PC-9 (cell line): Measurements from ENCODE around the gene FAM120B. TPM values are rescaled to one million over a fixed set of nuclear protein-coding genes. Genes with fewer than 3 reads are reported as not detected.

Experiments
- BruUV-seq: library from RNA; stranded (reverse); fragments of 400-500 nt; replicated peaks from 2 replicates; lab custom pipeline; 2021; lab: Mats Ljungman, UMichigan
- CTCF ChIA-PET: fragments of 300-600 bp; sonication (Branson Sonifier 250); formaldehyde crosslinking; loops from one replicate; lab custom pipeline; 2022; ENCODE audit warnings: antibody characterized with exemption; lab: Charles Lee
- POLR2A ChIA-PET: fragments of 300-600 bp; sonication (Branson Sonifier 250); formaldehyde crosslinking; loops from one replicate; lab custom pipeline; 2022; ENCODE audit warnings: antibody characterized with exemption; ENCODE audit not compliant: unreplicated experiment; lab: Charles Lee
- DNase-seq, 2 experiments: peaks; one replicate each; pipeline versions ENCODE4 v3.0.0 to v3.0.0-alpha.2; 2015 to 2022; ENCODE audit warnings: mixed read lengths in 1 of 2
- H2AFZ ChIP-seq: fragments of 200-600 bp; sonication (generic); 2 replicates; pipeline ENCODE4 v1.8.1; 2017; ENCODE audit warnings: antibody characterized with exemption
- H3F3A ChIP-seq: fragments of 200-600 bp; sonication (generic); 2 replicates; pipeline ENCODE4 v1.8.1; 2017; ENCODE audit warnings: antibody characterized with exemption, mild to moderate bottlenecking, low read depth; ENCODE audit not compliant: insufficient read depth
- H3K27ac ChIP-seq: fragments of 200-600 bp; sonication (generic); 2 replicates; pipeline ENCODE4 v1.6.1; 2016; ENCODE audit warnings: mixed run types
- H3K27me3 ChIP-seq: fragments of 200-600 bp; sonication (generic); 2 replicates; pipeline ENCODE4 v1.6.1; 2016; ENCODE audit warnings: low read depth, mixed run types; ENCODE audit not compliant: insufficient read depth
- H3K36me3 ChIP-seq: fragments of 200-600 bp; sonication (generic); 2 replicates; pipeline ENCODE4 v1.6.1; 2016; ENCODE audit warnings: low read depth, mixed run types
- H3K4me1 ChIP-seq: fragments of 200-600 bp; sonication (generic); replicated peaks from 2 replicates; pipeline ENCODE4 v1.6.1; 2016; ENCODE audit warnings: mixed run types; ENCODE audit not compliant: insufficient read depth
- H3K4me2 ChIP-seq: fragments of 200-600 bp; sonication (generic); 2 replicates; pipeline ENCODE4 v1.6.1; 2017; ENCODE audit warnings: mixed run types
- H3K4me3 ChIP-seq: fragments of 200-600 bp; sonication (generic); 2 replicates; pipeline ENCODE4 v1.6.1; 2016; ENCODE audit warnings: mixed run types
- H3K79me2 ChIP-seq: fragments of 200-600 bp; sonication (generic); 2 replicates; pipeline ENCODE4 v1.6.1; 2017; ENCODE audit warnings: low read depth, mixed run types
- H3K9me2 ChIP-seq: fragments of 200-600 bp; sonication (generic); 2 replicates; pipeline ENCODE4 v1.8.1; 2017; ENCODE audit warnings: mild to moderate bottlenecking; ENCODE audit not compliant: insufficient read depth
- H3K9me3 ChIP-seq: fragments of 200-600 bp; sonication (generic); 2 replicates; pipeline ENCODE4 v1.8.1; 2016; ENCODE audit warnings: low read depth; ENCODE audit not compliant: insufficient read depth
- H4K20me1 ChIP-seq: fragments of 200-600 bp; sonication (generic); 2 replicates; pipeline ENCODE4 v1.8.1; 2017; ENCODE audit not compliant: insufficient read depth
- CTCF ChIP-seq: fragments of 200-600 bp; sonication (generic); conservative IDR thresholded peaks from 2 replicates; pipeline ENCODE4 v1.6.1; 2017; ENCODE audit warnings: mixed run types, antibody characterized with exemption, mild to moderate bottlenecking, moderate library complexity
- EZH2 ChIP-seq: fragments of 200-600 bp; sonication (generic); IDR thresholded peaks from 2 replicates; pipeline ENCODE4 v1.8.0; 2017; ENCODE audit warnings: antibody characterized with exemption, low read depth
- intact Hi-C: fragments of 100-400 bp; cut with micrococcal nuclease; formaldehyde crosslinking; loops from one replicate; pipeline ENCODE4 v1.10.0; 2022; ENCODE audit not compliant: unreplicated experiment
- total RNA-seq: library from RNA; stranded (reverse); gene quantifications from 2 replicates; pipeline ENCODE4 v1.2.3, GENCODE V29; 2021

The FAM120B gene
- total RNA-seq, 1 experiment from 2014 or later: 14.3 TPM

GRCh38 chr6:170291271-170292110 lies 15.1 kb upstream of the FAM120B start:
- Histone ChIP-seq H3K4me2 (no peak overlapping the region), H4K20me1 (no peaks in the 10 kb centered on the region), H2AFZ (no peak overlapping the region), H3K4me1 (no peaks in the 10 kb centered on the region), H3K36me3 (no peaks in the 10 kb centered on the region), H3K4me3 (no peak overlapping the region), H3K27me3 (peaks cover 56% of the 10 kb centered on the region), H3K27ac (no peak overlapping the region), H3K9me3 (no peaks in the 10 kb centered on the region), H3K79me2 (no peaks in the 10 kb centered on the region), H3F3A (no peaks in the 10 kb centered on the region), H3K9me2 (no peaks in the 10 kb centered on the region)
- ChIA-PET CTCF (no interaction called here), POLR2A (interaction anchor here (0.6 kb wide), 1 partner anchor 94 kb away, joined by 10 read pairs; no protein-coding TSS in a partner anchor)
- TF ChIP-seq EZH2 (no peak), CTCF (no peak)
- DNase-seq: no peak
- no TSS peak for BruUV-seq
- intact Hi-C loops: loop anchor here (2.0 to 5.0 kb wide), 2 partner anchors 341 to 459 kb away; no protein-coding TSS in a partner anchor

GRCh38 chr6:170292111-170292406 lies 14.5 kb upstream of the FAM120B start:
- no peaks in the 10 kb centered on the region for H4K20me1 ChIP-seq
- ChIA-PET POLR2A (interaction anchor here (0.6 kb wide), 1 partner anchor 95 kb away, joined by 10 read pairs; no protein-coding TSS in a partner anchor), CTCF (no interaction called here)
- H3K27me3 ChIP-seq: peaks cover 51% of the 10 kb centered on the region
- no peaks in the 10 kb centered on the region for H3K4me1 ChIP-seq
- H3K27ac ChIP-seq: no peak overlapping the region
- no peaks in the 10 kb centered on the region for H3K9me3 ChIP-seq
- TF ChIP-seq CTCF (no peak), EZH2 (no peak)
- no peaks in the 10 kb centered on the region for H3K79me2 ChIP-seq
- no peaks in the 10 kb centered on the region for H3F3A ChIP-seq
- DNase-seq: no peak
- no peak overlapping the region for H2AFZ ChIP-seq
- no peak overlapping the region for H3K4me2 ChIP-seq
- intact Hi-C loops: loop anchor here (2.0 to 5.0 kb wide), 2 partner anchors 341 to 460 kb away; no protein-coding TSS in a partner anchor
- H3K4me3 ChIP-seq: no peak overlapping the region
- H3K36me3 ChIP-seq: no peaks in the 10 kb centered on the region
- H3K9me2 ChIP-seq: no peaks in the 10 kb centered on the region
- no TSS peak for BruUV-seq

GRCh38 chr6:170292407-170293158 lies 14.0 kb upstream of the FAM120B start:
- POLR2A ChIA-PET: no interaction called here
- H2AFZ ChIP-seq: no peak overlapping the region

More at GRCh38 chr6:170292407-170293158, 14.0 kb upstream of the FAM120B start:
- intact Hi-C loops: loop anchor here (2.0 to 5.0 kb wide), 2 partner anchors 342 to 460 kb away; no protein-coding TSS in a partner anchor
- Histone ChIP-seq H3K27ac (no peak overlapping the region), H3K4me1 (no peaks in the 10 kb centered on the region), H3K4me3 (no peak overlapping the region), H4K20me1 (no peaks in the 10 kb centered on the region), H3K9me2 (no peaks in the 10 kb centered on the region), H3K27me3 (peaks cover 46% of the 10 kb centered on the region), H3K79me2 (no peaks in the 10 kb centered on the region), H3K4me2 (no peak overlapping the region), H3K36me3 (no peaks in the 10 kb centered on the region), H3F3A (no peaks in the 10 kb centered on the region), H3K9me3 (no peaks in the 10 kb centered on the region)
- CTCF ChIA-PET: no interaction called here
- TF ChIP-seq EZH2 (no peak), CTCF (no peak)
- no peak for DNase-seq
- no TSS peak for BruUV-seq
